Aorta (tissue), 5 donors: ENCODE measurements around the gene FBXL17. TPM values are rescaled to one million over a fixed set of nuclear protein-coding genes. Genes with fewer than 3 reads are reported as not detected.

Experiments
- ATAC-seq: fragments of 200-7000 bp; cut with Tn5 transposase; one replicate; pipeline ENCODE4 v1.9.1; 2022; ENCODE audit warnings: moderate library complexity; ENCODE audit not compliant: low FRiP score
- DNase-seq, 2 donors: peaks; one replicate each; pipeline ENCODE4 v3.0.0-alpha.2; 2020
- H3K27ac ChIP-seq, 2 donors: one replicate each; pipeline ENCODE4 v1.5.1; 2013; ENCODE audit warnings: low read length in 2 of 2, mild to moderate bottlenecking in 2 of 2, moderate library complexity in 2 of 2, control low read depth in 1 of 2, inconsistent platforms in 1 of 2, low read depth in 1 of 2
- H3K27me3 ChIP-seq, 2 donors: one replicate each; pipeline ENCODE4 v1.6.1; 2013; ENCODE audit warnings: control low read depth in 1 of 2, low read length in 1 of 2, mild to moderate bottlenecking in 1 of 2, moderate library complexity in 1 of 2; ENCODE audit not compliant: insufficient read depth in 2 of 2, control insufficient read depth in 1 of 2
- H3K36me3 ChIP-seq, 2 donors: one replicate each; pipeline ENCODE4 v1.6.1; 2013; ENCODE audit warnings: control low read depth in 1 of 2, low read length in 1 of 2, mild to moderate bottlenecking in 1 of 2; ENCODE audit not compliant: insufficient read depth in 2 of 2, control insufficient read depth in 1 of 2
- H3K4me1 ChIP-seq, 2 donors: one replicate each; pipeline ENCODE4 v1.6.1; 2013; ENCODE audit warnings: low read length in 2 of 2, control low read depth in 1 of 2, mild to moderate bottlenecking in 1 of 2, moderate library complexity in 1 of 2; ENCODE audit not compliant: insufficient read depth in 2 of 2, control insufficient read depth in 1 of 2
- H3K4me3 ChIP-seq, 2 donors: one replicate each; pipeline ENCODE4 v1.5.1; 2013; ENCODE audit warnings: low read length in 2 of 2, control low read depth in 1 of 2, mild to moderate bottlenecking in 1 of 2
- H3K9me3 ChIP-seq: one replicate; pipeline ENCODE4 v1.6.1; 2013; ENCODE audit warnings: mild to moderate bottlenecking, low read length; ENCODE audit not compliant: control insufficient read depth
- WGBS, 2 donors: extraction: QIAGEN DNeasy Blood & Tissue Kit; methylation state at CpG; one replicate each; pipeline ENCODE4 v1.1.7; 2013; 5-methylcytosine and 5-hydroxymethylcytosine counted together
- intact Hi-C, 2 donors: fragments of 100-400 bp; cut with DNase I; formaldehyde crosslinking; loops; one replicate each; pipeline versions ENCODE4 v1.14.2 to v1.15.0; 2022
- polyA plus RNA-seq, 2 donors: library from polyadenylated mRNA; stranded (reverse); fragments of 200-250 nt; gene quantifications; one replicate each; pipeline ENCODE4 v1.2.3, GENCODE V29; 2013
- total RNA-seq, 2 donors: library from RNA; stranded (reverse); fragmentation: NEBNext Ultra II Directional; extraction: Animal tissue kit (Norgen Biotek cat#: 25700); gene quantifications; one replicate each; pipeline ENCODE4 v1.2.1, GENCODE V29; 2021
- donor health status: healthy with polysubstance abuse.
- donor health status: Bipolar disorder and iron deficiency.
- donor health status: DM: no; HTN: no; CAD: no.
- donor health status: DM: no; HTN: no; CAD: no.
- donor health status: DM: yes; HTN: yes; CAD: no.

Gene FBXL17
- total and polyA plus RNA-seq, 4 donors, result 10.3 to 36.3 (median 20.7) TPM

DNA sequence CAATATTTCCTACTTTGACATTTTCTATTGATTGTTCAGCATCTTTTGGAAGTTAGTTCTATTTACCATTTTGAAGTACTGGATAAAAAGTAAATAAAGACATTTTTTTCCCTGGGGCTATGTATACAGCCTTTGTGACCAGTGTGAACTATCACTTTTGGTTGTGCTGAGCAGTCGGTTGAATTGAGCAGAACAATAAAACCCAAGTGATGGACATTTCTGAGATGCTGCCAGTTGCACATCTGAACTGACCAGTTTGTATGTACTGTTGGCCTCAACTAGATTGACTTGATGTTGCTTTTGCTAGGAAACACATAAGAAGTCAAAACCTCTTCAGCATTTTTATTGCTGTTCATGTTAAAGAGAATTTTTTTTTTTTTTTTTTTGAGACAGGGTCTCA lies 451.0 kb downstream of the FBXL17 start:
- intact Hi-C loops, result no loop called here
- WGBS, 2 donors, result 89 to 93% methylated on average over 1 of the region's 1 CpG
- no peak overlapping the region for H3K4me3 ChIP-seq
- no peaks in the 10 kb centered on the region for H3K36me3 ChIP-seq
- H3K27me3 ChIP-seq, result no peaks in the 10 kb centered on the region
- no peak overlapping the region for H3K27ac ChIP-seq
- no peaks in the 10 kb centered on the region for H3K9me3 ChIP-seq
- H3K4me1 ChIP-seq, result no peaks in the 10 kb centered on the region
- DNase-seq (no peak), ATAC-seq (no peak)

DNA sequence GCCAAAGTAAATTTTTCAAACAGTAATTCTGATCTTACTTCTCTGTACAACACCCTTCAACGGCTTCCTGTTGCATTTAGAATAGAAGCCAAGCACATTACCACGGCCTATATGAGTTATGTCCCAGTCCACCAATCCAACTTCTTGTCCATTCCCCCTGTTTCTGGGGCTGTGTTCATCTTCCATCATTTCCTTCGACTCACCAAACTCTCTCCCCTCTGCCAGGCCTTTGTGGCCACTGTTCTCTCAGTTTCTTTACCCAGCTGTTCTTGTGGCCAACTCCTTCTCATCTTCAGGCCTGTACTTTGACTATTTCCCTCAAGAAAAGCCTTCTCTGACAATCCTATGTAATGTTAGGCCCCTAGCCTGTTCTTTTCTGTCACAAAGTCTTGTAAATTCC lies 451.8 kb downstream of the FBXL17 start:
- WGBS, 2 donors, result 82 to 85% methylated on average over 3 of the region's 3 CpGs
- no peak overlapping the region for H3K4me3 ChIP-seq
- no peak for DNase-seq
- H3K9me3 ChIP-seq, result no peaks in the 10 kb centered on the region
- H3K27me3 ChIP-seq, result no peaks in the 10 kb centered on the region
- H3K27ac ChIP-seq, result no peak overlapping the region
- no peak for ATAC-seq
- H3K36me3 ChIP-seq, result peaks cover 0 to 2% of the 10 kb centered on the region in 2 donors
- intact Hi-C loops, result no loop called here
- peaks cover 0 to 1% of the 10 kb centered on the region in 2 donors for H3K4me1 ChIP-seq

DNA sequence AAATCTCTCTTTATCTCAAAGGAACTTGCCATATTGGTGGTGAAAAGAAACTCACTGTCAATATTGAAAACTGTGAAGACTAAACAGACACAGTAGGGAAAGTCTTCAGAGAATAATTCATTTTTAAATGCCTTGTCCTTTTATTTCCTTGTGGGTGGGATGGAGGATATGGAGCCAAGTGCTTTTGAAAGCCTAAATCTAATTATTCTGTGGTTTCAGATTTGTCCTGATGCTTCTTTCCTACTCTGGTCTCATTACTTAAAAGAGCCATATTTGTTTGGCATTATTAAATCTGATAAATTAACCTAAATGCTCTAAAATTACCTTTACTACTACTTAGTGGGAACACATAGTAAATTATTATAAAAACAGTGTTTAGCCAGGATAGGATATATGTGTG lies 452.8 kb downstream of the FBXL17 start:
- ATAC-seq, result no peak
- Histone ChIP-seq H3K27me3 (no peaks in the 10 kb centered on the region), H3K36me3 (peaks cover 0 to 2% of the 10 kb centered on the region in 2 donors), H3K4me1 (peaks cover 0 to 1% of the 10 kb centered on the region in 2 donors), H3K4me3 (no peak overlapping the region), H3K27ac (no peak overlapping the region), H3K9me3 (no peaks in the 10 kb centered on the region)
- DNase-seq, result no peak
- intact Hi-C loops, result no loop called here

DNA sequence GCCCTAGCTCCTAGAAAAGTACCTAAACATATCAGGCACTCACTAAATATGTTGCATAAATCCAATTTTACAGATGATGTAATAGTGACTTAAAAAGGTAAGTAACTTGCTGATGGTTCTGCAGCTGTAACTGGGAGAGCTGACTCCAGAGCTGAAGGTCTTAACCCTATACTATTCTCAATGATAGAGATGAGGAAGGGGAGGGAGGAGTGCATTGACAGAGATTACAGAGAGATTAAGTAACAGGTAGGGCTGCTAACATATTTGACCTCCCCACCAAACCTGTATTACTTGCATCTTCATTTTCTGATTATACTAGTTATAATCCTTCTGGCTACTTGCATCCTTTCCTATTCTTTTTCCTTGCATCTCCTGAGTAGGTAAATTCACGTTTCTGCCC lies 455.8 kb downstream of the FBXL17 start:
- DNase-seq (no peak), ATAC-seq (no peak)
- Histone ChIP-seq H3K4me3 (no peak overlapping the region), H3K27ac (no peak overlapping the region), H3K9me3 (no peaks in the 10 kb centered on the region), H3K27me3 (no peaks in the 10 kb centered on the region), H3K4me1 (peaks cover 0 to 1% of the 10 kb centered on the region in 2 donors), H3K36me3 (peaks cover 0 to 2% of the 10 kb centered on the region in 2 donors)
- intact Hi-C loops, result no loop called here
- 81 to 89% methylated on average over 1 of the region's 1 CpG for WGBS, 2 donors

DNA sequence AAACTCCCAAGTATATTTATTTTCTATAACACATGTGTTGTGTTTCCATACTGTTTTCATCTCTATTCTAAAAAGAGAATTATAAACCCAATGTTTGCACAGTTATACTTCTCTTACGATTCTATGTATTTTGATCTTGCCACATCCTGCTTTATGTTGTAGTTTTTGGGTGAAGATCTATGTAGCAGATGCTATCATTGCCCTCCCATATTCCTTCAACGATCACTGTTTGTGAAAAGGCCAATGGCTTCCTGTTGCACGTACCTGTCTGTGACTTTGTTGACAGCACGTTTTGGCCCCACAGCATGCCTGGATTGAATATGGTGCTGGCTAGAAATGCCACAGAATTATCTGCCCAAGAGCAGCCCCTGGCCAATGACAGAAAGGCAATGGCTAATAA lies 456.7 kb downstream of the FBXL17 start:
- no peaks in the 10 kb centered on the region for H3K27me3 ChIP-seq
- no peak overlapping the region for H3K4me3 ChIP-seq
- H3K27ac ChIP-seq, result no peak overlapping the region
- H3K9me3 ChIP-seq, result no peaks in the 10 kb centered on the region
- peaks cover 0 to 1% of the 10 kb centered on the region in 2 donors for H3K4me1 ChIP-seq
- WGBS, 2 donors, result 71% methylated on average over 4 of the region's 4 CpGs
- intact Hi-C loops, result no loop called here
- peaks cover 0 to 2% of the 10 kb centered on the region in 2 donors for H3K36me3 ChIP-seq
- no peak for DNase-seq
- ATAC-seq, result no peak

DNA sequence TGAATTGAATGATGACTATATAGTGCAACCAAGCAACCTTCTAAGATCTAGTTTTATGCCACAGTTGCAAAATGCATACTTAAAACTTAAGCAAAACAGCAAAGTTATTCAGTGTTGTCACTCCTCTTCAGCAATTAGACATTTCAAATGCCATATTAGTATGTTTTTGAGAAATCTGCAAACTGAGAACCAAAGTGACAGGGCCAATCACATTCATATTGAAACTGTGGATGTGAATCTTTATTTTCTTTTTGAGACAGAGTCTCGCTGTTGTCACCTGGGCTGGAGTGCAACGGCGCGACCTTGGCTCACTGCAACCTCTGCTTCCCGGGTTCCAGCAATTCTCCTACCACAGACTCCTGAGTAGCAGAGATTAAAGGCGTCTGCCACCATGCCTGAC lies 461.9 kb downstream of the FBXL17 start:
- no peak overlapping the region for H3K27ac ChIP-seq
- no peak overlapping the region for H3K4me3 ChIP-seq
- no peaks in the 10 kb centered on the region for H3K9me3 ChIP-seq
- no peak for DNase-seq
- ATAC-seq, result no peak
- intact Hi-C loops, result no loop called here
- WGBS, 2 donors, result 88% methylated on average over 6 of the region's 6 CpGs
- H3K4me1 ChIP-seq, result peaks cover 0 to 2% of the 10 kb centered on the region in 2 donors
- H3K27me3 ChIP-seq, result no peaks in the 10 kb centered on the region
- no peaks in the 10 kb centered on the region for H3K36me3 ChIP-seq

DNA sequence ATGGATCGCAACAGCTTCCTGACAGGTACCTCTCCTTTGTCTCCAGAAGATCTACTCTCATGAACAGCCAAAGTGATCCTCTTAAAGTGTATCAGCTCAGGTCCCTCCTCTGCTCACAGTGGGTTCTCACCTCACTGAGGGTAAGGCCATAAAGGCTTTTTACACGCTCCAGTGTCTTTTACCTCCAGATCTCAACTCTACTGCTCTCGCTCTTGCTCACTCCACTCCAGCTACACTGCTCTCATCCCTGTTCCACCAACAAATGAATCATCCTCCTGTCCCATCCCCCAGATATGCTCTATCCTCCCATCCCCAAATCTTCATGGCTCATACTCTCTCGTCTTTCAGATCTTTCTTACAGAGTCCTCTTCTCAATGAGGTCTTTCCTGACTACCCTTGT lies 462.5 kb downstream of the FBXL17 start:
- no peak for ATAC-seq
- Histone ChIP-seq H3K9me3 (no peaks in the 10 kb centered on the region), H3K27me3 (no peaks in the 10 kb centered on the region), H3K4me1 (peaks cover 0 to 2% of the 10 kb centered on the region in 2 donors), H3K4me3 (no peak overlapping the region), H3K36me3 (no peaks in the 10 kb centered on the region), H3K27ac (no peak overlapping the region)
- intact Hi-C loops, result no loop called here
- DNase-seq, result no peak
- 96 to 99% methylated on average over 4 of the region's 4 CpGs for whole genome bisulfite sequencing, 2 donors

DNA sequence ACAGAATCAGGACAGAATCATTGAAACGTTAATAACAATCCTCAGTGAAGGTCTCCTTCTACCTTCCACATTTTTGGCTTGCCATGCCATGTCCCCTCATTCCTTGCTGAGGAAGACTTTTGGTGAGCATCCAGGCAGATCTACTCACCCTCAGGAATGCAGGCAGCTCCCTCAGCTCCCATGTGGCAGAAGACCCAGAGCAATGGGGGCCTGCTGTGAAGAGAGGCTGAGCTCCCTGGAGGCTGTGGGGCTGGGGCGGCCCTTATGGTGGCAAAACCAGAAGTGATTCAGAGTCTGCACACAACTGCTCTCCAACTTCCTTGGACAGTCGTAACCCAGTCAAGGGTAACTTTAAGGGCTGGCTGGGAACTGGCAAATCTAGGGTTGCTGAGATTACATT lies 463.9 kb downstream of the FBXL17 start:
- Histone ChIP-seq H3K27ac (no peak overlapping the region), H3K4me3 (no peak overlapping the region), H3K27me3 (no peaks in the 10 kb centered on the region), H3K9me3 (no peaks in the 10 kb centered on the region), H3K4me1 (peaks cover 0 to 2% of the 10 kb centered on the region in 2 donors), H3K36me3 (no peaks in the 10 kb centered on the region)
- ATAC-seq, result no peak
- no peak for DNase-seq
- intact Hi-C loops, result no loop called here
- 90 to 92% methylated on average over 3 of the region's 3 CpGs for WGBS, 2 donors

DNA sequence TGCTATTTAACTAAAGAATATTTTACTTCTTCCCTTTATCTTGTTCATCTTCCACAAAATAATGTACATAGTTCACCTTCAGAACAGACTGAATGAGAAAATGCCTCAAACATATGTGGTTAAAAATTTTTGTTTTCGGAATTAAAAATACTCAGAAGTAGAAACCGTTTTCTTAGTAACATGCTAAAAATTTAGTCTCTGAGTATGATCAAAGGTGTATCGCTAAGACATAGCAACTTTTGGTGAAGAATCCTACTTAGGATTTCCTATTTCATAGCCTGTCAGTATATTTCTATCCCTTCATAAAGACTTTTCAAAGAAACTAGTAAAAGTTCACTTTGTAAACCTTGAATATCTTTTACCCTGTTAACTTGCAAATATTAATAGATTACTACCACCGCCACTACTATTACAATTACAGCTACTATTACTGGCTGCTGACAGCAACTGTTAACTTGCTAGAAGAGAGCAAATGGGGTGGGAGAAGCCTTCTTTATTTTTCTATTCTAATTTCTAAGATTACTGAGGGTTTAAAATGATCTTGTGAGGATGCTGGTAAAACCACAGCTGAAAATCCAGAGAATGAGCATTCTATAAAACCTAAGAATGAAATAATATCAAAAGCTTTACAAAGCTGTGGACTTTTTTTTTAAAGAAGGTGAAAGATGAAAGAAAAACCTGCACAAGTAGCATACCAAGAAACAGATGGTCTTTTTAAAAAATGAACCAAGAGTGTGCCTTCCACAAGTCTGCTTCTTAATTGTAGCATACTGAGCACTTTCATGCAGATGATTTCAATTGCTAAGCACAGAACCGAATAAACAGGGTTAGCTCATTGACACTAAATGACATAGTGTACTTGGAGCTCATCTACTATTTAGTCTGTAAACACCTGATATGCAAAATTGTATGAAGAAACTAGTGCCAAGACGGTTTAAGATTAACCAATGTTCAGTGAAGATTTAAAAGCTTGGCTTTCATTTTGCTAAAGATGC lies 464.9 kb downstream of the FBXL17 start:
- Histone ChIP-seq H3K27ac (no peak overlapping the region), H3K27me3 (no peaks in the 10 kb centered on the region), H3K9me3 (no peaks in the 10 kb centered on the region), H3K4me3 (no peak overlapping the region), H3K36me3 (no peaks in the 10 kb centered on the region), H3K4me1 (peaks cover 0 to 2% of the 10 kb centered on the region in 2 donors)
- DNase-seq, result no peak
- intact Hi-C loops, result no loop called here
- WGBS, 2 donors, result 88 to 92% methylated on average over 6 of the region's 6 CpGs
- no peak for ATAC-seq
